Measurements from ENCODE around the gene NAT16.
"Not testable (repeated sequence)": the region's sequence is repeated elsewhere in the genome, so short reads cannot be mapped to it uniquely, and the experiment has no call there.

The NAT16 gene

GRCh38 chr7:101134399-101134980 is 45.6 kb downstream of the NAT16 start:
- no peaks in the 10 kb centered on the region for H3K9me3 ChIP-seq (ENCODE audit: control insufficient read depth, low read length)
- no peaks in the 10 kb centered on the region for H3K36me3 ChIP-seq (ENCODE audit: control insufficient read depth, insufficient read depth, low read length)
- peaks cover 12% of the 10 kb centered on the region for H3K27me3 ChIP-seq (ENCODE audit: control insufficient read depth, insufficient read depth, low read length, poor library complexity, severe bottlenecking)
- WGBS, 2 experiments = 53 to 60% methylated on average over 5 to 6 of the region's 6 CpGs
- H3K4me3 ChIP-seq (ENCODE audit: insufficient read depth, low read depth, low read length) = no peak overlapping the region
- H3K27ac ChIP-seq (ENCODE audit: insufficient read depth, low read depth, low read length, poor library complexity, severe bottlenecking) = no peak overlapping the region
- H3K4me1 ChIP-seq (ENCODE audit: control insufficient read depth, insufficient read depth, low read length) = peaks cover 8% of the 10 kb centered on the region

- no peak overlapping the region for H3K27ac ChIP-seq (ENCODE audit: insufficient read depth, low read depth, low read length, poor library complexity, severe bottlenecking)
Observed at GRCh38 chr7:101133621-101134398, 46.3 kb downstream of the NAT16 start.

GRCh38 chr7:101132626-101133600 is 47.2 kb downstream of the NAT16 start:
- H3K27ac ChIP-seq (ENCODE audit: insufficient read depth, low read depth, low read length, poor library complexity, severe bottlenecking); H3K36me3 ChIP-seq (ENCODE audit: control insufficient read depth, insufficient read depth, low read length); H3K4me1 ChIP-seq (ENCODE audit: control insufficient read depth, insufficient read depth, low read length); H3K9me3 ChIP-seq (ENCODE audit: control insufficient read depth, low read length); H3K4me3 ChIP-seq (ENCODE audit: insufficient read depth, low read depth, low read length): not testable (repeated sequence)
- 87 to 93% methylated on average over 17 of the region's 18 CpGs for WGBS, 2 experiments
- H3K27me3 ChIP-seq (ENCODE audit: control insufficient read depth, insufficient read depth, low read length, poor library complexity, severe bottlenecking) = peaks cover 13% of the 10 kb centered on the region

More at GRCh38 chr7:101133621-101134398, 46.3 kb downstream of the NAT16 start:
- Histone ChIP-seq H3K36me3 (ENCODE audit: control insufficient read depth, insufficient read depth, low read length) (no peaks in the 10 kb centered on the region), H3K4me3 (ENCODE audit: insufficient read depth, low read depth, low read length) (no peak overlapping the region), H3K9me3 (ENCODE audit: control insufficient read depth, low read length) (no peaks in the 10 kb centered on the region), H3K27me3 (ENCODE audit: control insufficient read depth, insufficient read depth, low read length, poor library complexity, severe bottlenecking) (peaks cover 12% of the 10 kb centered on the region), H3K4me1 (ENCODE audit: control insufficient read depth, insufficient read depth, low read length) (peaks cover 8% of the 10 kb centered on the region)
- WGBS, 2 experiments = 80 to 81% methylated on average over 14 to 15 of the region's 15 CpGs

- Histone ChIP-seq H3K9me3 (ENCODE audit: control insufficient read depth, low read length) (no peaks in the 10 kb centered on the region), H3K4me3 (ENCODE audit: insufficient read depth, low read depth, low read length) (no peak overlapping the region), H3K27ac (ENCODE audit: insufficient read depth, low read depth, low read length, poor library complexity, severe bottlenecking) (no peak overlapping the region), H3K27me3 (ENCODE audit: control insufficient read depth, insufficient read depth, low read length, poor library complexity, severe bottlenecking) (peaks cover 9% of the 10 kb centered on the region), H3K4me1 (ENCODE audit: control insufficient read depth, insufficient read depth, low read length) (peaks cover 18% of the 10 kb centered on the region), H3K36me3 (ENCODE audit: control insufficient read depth, insufficient read depth, low read length) (no peaks in the 10 kb centered on the region)
- 86 to 87% methylated on average over 1 of the region's 3 CpGs for WGBS, 2 experiments
Observed at GRCh38 chr7:101129603-101130117, 50.4 kb downstream of the NAT16 start.

GRCh38 chr7:101128040-101128834 is 51.9 kb downstream of the NAT16 start:
- Histone ChIP-seq H3K4me1 (ENCODE audit: control insufficient read depth, insufficient read depth, low read length) (peaks cover 12% of the 10 kb centered on the region), H3K9me3 (ENCODE audit: control insufficient read depth, low read length) (no peaks in the 10 kb centered on the region), H3K4me3 (ENCODE audit: insufficient read depth, low read depth, low read length) (no peak overlapping the region), H3K36me3 (ENCODE audit: control insufficient read depth, insufficient read depth, low read length) (no peaks in the 10 kb centered on the region), H3K27me3 (ENCODE audit: control insufficient read depth, insufficient read depth, low read length, poor library complexity, severe bottlenecking) (peaks cover 9% of the 10 kb centered on the region), H3K27ac (ENCODE audit: insufficient read depth, low read depth, low read length, poor library complexity, severe bottlenecking) (no peak overlapping the region)
- WGBS, 2 experiments = 85 to 87% methylated on average over 14 of the region's 14 CpGs

- Histone ChIP-seq H3K4me3 (ENCODE audit: insufficient read depth, low read depth, low read length) (no peak overlapping the region), H3K27ac (ENCODE audit: insufficient read depth, low read depth, low read length, poor library complexity, severe bottlenecking) (no peak overlapping the region), H3K4me1 (ENCODE audit: control insufficient read depth, insufficient read depth, low read length) (peaks cover 12% of the 10 kb centered on the region), H3K9me3 (ENCODE audit: control insufficient read depth, low read length) (no peaks in the 10 kb centered on the region), H3K36me3 (ENCODE audit: control insufficient read depth, insufficient read depth, low read length) (no peaks in the 10 kb centered on the region), H3K27me3 (ENCODE audit: control insufficient read depth, insufficient read depth, low read length, poor library complexity, severe bottlenecking) (peaks cover 9% of the 10 kb centered on the region)
- 75% methylated on average over 3 of the region's 3 CpGs for WGBS, 2 experiments
Observed at GRCh38 chr7:101127460-101128039, 52.5 kb downstream of the NAT16 start.

GRCh38 chr7:101126651-101127459 is 53.2 kb downstream of the NAT16 start, which contains the start of gene SERPINE1:
TSS of gene SERPINE1 (plus strand) at chr7:101127104. CDS start at chr7:101128394, 1,290 bp downstream.
- H3K9me3 ChIP-seq (ENCODE audit: control insufficient read depth, low read length) = no peaks in the 10 kb centered on the region
- H3K36me3 ChIP-seq (ENCODE audit: control insufficient read depth, insufficient read depth, low read length) = no peaks in the 10 kb centered on the region
- H3K4me3 ChIP-seq (ENCODE audit: insufficient read depth, low read depth, low read length) = no peak within 1 kb of the TSS
- no peak within 1 kb of the TSS for H3K27ac ChIP-seq (ENCODE audit: insufficient read depth, low read depth, low read length, poor library complexity, severe bottlenecking)
- 13 to 17% methylated on average over 22 of the region's 22 CpGs for WGBS, 2 experiments
- H3K27me3 ChIP-seq (ENCODE audit: control insufficient read depth, insufficient read depth, low read length, poor library complexity, severe bottlenecking) = peaks cover 9% of the 10 kb centered on the region
- peaks cover 16% of the 10 kb centered on the region for H3K4me1 ChIP-seq (ENCODE audit: control insufficient read depth, insufficient read depth, low read length)

- no peak overlapping the region for H3K4me3 ChIP-seq (ENCODE audit: insufficient read depth, low read depth, low read length)
Observed at GRCh38 chr7:101125989-101126650, 54.0 kb downstream of the NAT16 start.

More at GRCh38 chr7:101125989-101126650, 54.0 kb downstream of the NAT16 start:
- peaks cover 16% of the 10 kb centered on the region for H3K4me1 ChIP-seq (ENCODE audit: control insufficient read depth, insufficient read depth, low read length)
- H3K27me3 ChIP-seq (ENCODE audit: control insufficient read depth, insufficient read depth, low read length, poor library complexity, severe bottlenecking) = peaks cover 9% of the 10 kb centered on the region
- no peaks in the 10 kb centered on the region for H3K9me3 ChIP-seq (ENCODE audit: control insufficient read depth, low read length)
- WGBS, 2 experiments = 77 to 81% methylated on average over 15 of the region's 15 CpGs
- H3K27ac ChIP-seq (ENCODE audit: insufficient read depth, low read depth, low read length, poor library complexity, severe bottlenecking) = no peak overlapping the region
- no peaks in the 10 kb centered on the region for H3K36me3 ChIP-seq (ENCODE audit: control insufficient read depth, insufficient read depth, low read length)

Data from ectodermal cell (in vitro differentiated cells).